IMR-90 (cell line): ENCODE measurements around the gene AIF1.

ENCODE experiments used
- BHLHE40 ChIP-seq: fragments of 150-350 bp; IDR thresholded peaks from 2 replicates; pipeline ENCODE4 v1.6.1; 2016; ENCODE audit warnings: mild to moderate bottlenecking, low read depth, low read length
- CEBPB ChIP-seq: IDR thresholded peaks from 2 replicates; pipeline ENCODE4 v1.6.1; 2012; ENCODE audit warnings: low read depth, low read length, improper control_type of control experiment
- CHD1 ChIP-seq: IDR thresholded peaks from 2 replicates; pipeline ENCODE4 v1.6.1; 2012; ENCODE audit warnings: low read depth, low read length, improper control_type of control experiment
- FOS ChIP-seq: fragments of 150-350 bp; IDR thresholded peaks from 2 replicates; pipeline ENCODE4 v1.6.1; 2016; ENCODE audit warnings: low read depth, low read length
- MAFK ChIP-seq: IDR thresholded peaks from 2 replicates; pipeline ENCODE4 v1.6.1; 2012; ENCODE audit warnings: low read depth, low read length, improper control_type of control experiment
- MXI1 ChIP-seq: IDR thresholded peaks from 2 replicates; pipeline ENCODE4 v1.6.1; 2012; ENCODE audit warnings: low read depth, mild to moderate bottlenecking, low read length, moderate library complexity, borderline replicate concordance
- POLR2A ChIP-seq: IDR thresholded peaks from 2 replicates; pipeline ENCODE4 v1.6.1; 2012; ENCODE audit warnings: mild to moderate bottlenecking, low read depth, low read length
- RFX5 ChIP-seq: IDR thresholded peaks from 2 replicates; pipeline ENCODE4 v1.8.0; 2012; ENCODE audit warnings: low read depth, mild to moderate bottlenecking, low read length, moderate library complexity
- SMC3 ChIP-seq: fragments of 150-350 bp; IDR thresholded peaks from 2 replicates; pipeline ENCODE4 v1.6.1; 2016; ENCODE audit warnings: low read depth, mild to moderate bottlenecking, antibody characterized with exemption, low read length, moderate library complexity
- TF ChIP-seq, protein P1 (sequence below): conservative IDR thresholded peaks from 2 replicates; pipeline ENCODE4 v1.5.1; 2012; ENCODE audit warnings: mild to moderate bottlenecking, low read depth, low read length, improper control_type of control experiment
- TF ChIP-seq, protein P2 (sequence below): fragments of 150-350 bp; IDR thresholded peaks from 2 replicates; pipeline ENCODE4 v1.6.1; 2016; ENCODE audit warnings: low read depth, mild to moderate bottlenecking, low read length, moderate library complexity, borderline replicate concordance

DNA sequence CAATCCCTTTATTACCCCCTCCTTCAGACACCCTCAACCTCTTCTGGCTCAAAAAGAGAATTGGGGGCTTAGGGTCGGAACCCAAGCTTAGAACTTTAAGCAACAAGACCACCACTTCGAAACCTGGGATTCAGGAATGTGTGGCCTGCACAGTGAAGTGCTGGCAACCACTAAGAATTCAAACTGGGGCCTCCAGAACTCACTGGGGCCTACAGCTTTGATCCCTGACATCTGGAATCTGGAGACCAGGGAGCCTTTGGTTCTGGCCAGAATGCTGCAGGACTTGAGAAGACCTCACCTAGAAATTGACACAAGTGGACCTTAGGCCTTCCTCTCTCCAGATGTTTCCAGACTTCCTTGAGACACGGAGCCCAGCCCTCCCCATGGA, 37.5 kb upstream of the AIF1 start:
- TF ChIP-seq, protein P1, sequence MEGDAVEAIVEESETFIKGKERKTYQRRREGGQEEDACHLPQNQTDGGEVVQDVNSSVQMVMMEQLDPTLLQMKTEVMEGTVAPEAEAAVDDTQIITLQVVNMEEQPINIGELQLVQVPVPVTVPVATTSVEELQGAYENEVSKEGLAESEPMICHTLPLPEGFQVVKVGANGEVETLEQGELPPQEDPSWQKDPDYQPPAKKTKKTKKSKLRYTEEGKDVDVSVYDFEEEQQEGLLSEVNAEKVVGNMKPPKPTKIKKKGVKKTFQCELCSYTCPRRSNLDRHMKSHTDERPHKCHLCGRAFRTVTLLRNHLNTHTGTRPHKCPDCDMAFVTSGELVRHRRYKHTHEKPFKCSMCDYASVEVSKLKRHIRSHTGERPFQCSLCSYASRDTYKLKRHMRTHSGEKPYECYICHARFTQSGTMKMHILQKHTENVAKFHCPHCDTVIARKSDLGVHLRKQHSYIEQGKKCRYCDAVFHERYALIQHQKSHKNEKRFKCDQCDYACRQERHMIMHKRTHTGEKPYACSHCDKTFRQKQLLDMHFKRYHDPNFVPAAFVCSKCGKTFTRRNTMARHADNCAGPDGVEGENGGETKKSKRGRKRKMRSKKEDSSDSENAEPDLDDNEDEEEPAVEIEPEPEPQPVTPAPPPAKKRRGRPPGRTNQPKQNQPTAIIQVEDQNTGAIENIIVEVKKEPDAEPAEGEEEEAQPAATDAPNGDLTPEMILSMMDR: no peak
- TF ChIP-seq POLR2A (no peak), FOS (no peak), BHLHE40 (no peak), RFX5 (no peak), CEBPB (no peak), SMC3 (no peak), MAFK (no peak), CHD1 (no peak), MXI1 (no peak)
- TF ChIP-seq, protein P2, sequence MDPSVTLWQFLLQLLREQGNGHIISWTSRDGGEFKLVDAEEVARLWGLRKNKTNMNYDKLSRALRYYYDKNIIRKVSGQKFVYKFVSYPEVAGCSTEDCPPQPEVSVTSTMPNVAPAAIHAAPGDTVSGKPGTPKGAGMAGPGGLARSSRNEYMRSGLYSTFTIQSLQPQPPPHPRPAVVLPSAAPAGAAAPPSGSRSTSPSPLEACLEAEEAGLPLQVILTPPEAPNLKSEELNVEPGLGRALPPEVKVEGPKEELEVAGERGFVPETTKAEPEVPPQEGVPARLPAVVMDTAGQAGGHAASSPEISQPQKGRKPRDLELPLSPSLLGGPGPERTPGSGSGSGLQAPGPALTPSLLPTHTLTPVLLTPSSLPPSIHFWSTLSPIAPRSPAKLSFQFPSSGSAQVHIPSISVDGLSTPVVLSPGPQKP: no peak
